GM23338 (cell line): Measurements from ENCODE around the gene KLHL12. TPM values are rescaled to one million over a fixed set of nuclear protein-coding genes. Genes with fewer than 3 reads are reported as not detected.

Experiments
- ATAC-seq: fragments of 200-7000 bp; cut with Tn5 transposase; 3 replicates; pipeline ENCODE4 v1.9.1; 2020
- DNase-seq: peaks from one replicate; pipeline ENCODE4 v3.0.0-alpha.2; 2015; ENCODE audit warnings: low spot score
- H2AFZ ChIP-seq: fragments of 200-600 bp; sonication (generic); 2 replicates; pipeline ENCODE4 v1.8.0; 2016; ENCODE audit warnings: antibody characterized with exemption, mild to moderate bottlenecking, moderate library complexity
- H3F3A ChIP-seq: fragments of 200-600 bp; sonication (generic); replicated peaks from 2 replicates; pipeline ENCODE4 v1.8.0; 2017; ENCODE audit warnings: antibody characterized with exemption, mixed run types, low read depth
- H3K27ac ChIP-seq: fragments of 200-600 bp; sonication (generic); 2 replicates; pipeline ENCODE4 v1.6.1; 2016; ENCODE audit warnings: low read depth
- H3K27me3 ChIP-seq: fragments of 200-600 bp; sonication (generic); 2 replicates; pipeline ENCODE4 v1.8.0; 2016; ENCODE audit warnings: mild to moderate bottlenecking, mixed run types, moderate library complexity; ENCODE audit not compliant: insufficient read depth
- H3K36me3 ChIP-seq: fragments of 200-600 bp; sonication (generic); 2 replicates; pipeline ENCODE4 v1.8.0; 2016; ENCODE audit warnings: mild to moderate bottlenecking; ENCODE audit not compliant: insufficient read depth
- H3K4me1 ChIP-seq: fragments of 200-600 bp; sonication (generic); 2 replicates; pipeline ENCODE4 v1.8.0; 2016; ENCODE audit warnings: mild to moderate bottlenecking, moderate library complexity; ENCODE audit not compliant: insufficient read depth
- H3K4me2 ChIP-seq: fragments of 200-600 bp; sonication (generic); 2 replicates; pipeline ENCODE4 v1.7.1; 2017; ENCODE audit warnings: mixed run types
- H3K4me3 ChIP-seq: fragments of 200-600 bp; sonication (generic); 2 replicates; pipeline ENCODE4 v1.6.1; 2016; ENCODE audit warnings: mixed run types
- H3K79me2 ChIP-seq: fragments of 200-600 bp; sonication (generic); replicated peaks from 2 replicates; pipeline ENCODE4 v1.8.0; 2017; ENCODE audit warnings: mild to moderate bottlenecking; ENCODE audit not compliant: insufficient read depth
- H3K9me2 ChIP-seq: fragments of 200-600 bp; sonication (generic); 2 replicates; pipeline ENCODE4 v1.8.0; 2017; ENCODE audit not compliant: insufficient read depth
- H4K20me1 ChIP-seq: fragments of 200-600 bp; sonication (generic); replicated peaks from 2 replicates; pipeline ENCODE4 v1.8.0; 2017; ENCODE audit warnings: mild to moderate bottlenecking; ENCODE audit not compliant: insufficient read depth
- H3K27ac Mint-ChIP-seq: 2 replicates; pipeline ENCODE4 v1.8.0; 2020; ENCODE audit warnings: inconsistent platforms, mild to moderate bottlenecking, moderate library complexity, mixed read lengths
- H3K27me3 Mint-ChIP-seq: 3 replicates; pipeline ENCODE4 v1.8.0; 2022; ENCODE audit warnings: low read depth, mild to moderate bottlenecking, moderate library complexity, mixed read lengths, inconsistent platforms; ENCODE audit not compliant: insufficient read depth, poor library complexity
- H3K36me3 Mint-ChIP-seq: 3 replicates; pipeline ENCODE4 v1.8.0; 2021; ENCODE audit warnings: low read depth, mild to moderate bottlenecking, inconsistent platforms, moderate library complexity, mixed read lengths
- H3K4me1 Mint-ChIP-seq: 3 replicates; pipeline ENCODE4 v1.8.0; 2020; ENCODE audit warnings: mild to moderate bottlenecking, inconsistent platforms, mixed read lengths
- H3K4me3 Mint-ChIP-seq: 3 replicates; pipeline ENCODE4 v1.8.0; 2021; ENCODE audit warnings: moderate library complexity, mild to moderate bottlenecking, inconsistent platforms, mixed read lengths
- H3K9me3 Mint-ChIP-seq: 3 replicates; pipeline ENCODE4 v1.8.0; 2020; ENCODE audit warnings: moderate library complexity, mild to moderate bottlenecking, inconsistent platforms, mixed read lengths
- CREB1 ChIP-seq: fragments of 250-450 bp; sonication (Bioruptor Pico); IDR thresholded peaks from 2 replicates; pipeline ENCODE4 v1.5.0; 2020; ENCODE audit warnings: low read depth, mild to moderate bottlenecking, moderate library complexity
- EZH2 ChIP-seq: fragments of 200-600 bp; sonication (generic); IDR thresholded peaks from one replicate; pipeline ENCODE4 v1.8.0; 2017; ENCODE audit warnings: antibody characterized with exemption, mild to moderate bottlenecking, low read depth; ENCODE audit not compliant: unreplicated experiment
- EZH2phosphoT487 ChIP-seq: fragments of 200-600 bp; sonication (generic); IDR thresholded peaks from one replicate; pipeline ENCODE4 v1.8.1; 2018; ENCODE audit warnings: antibody characterized with exemption; ENCODE audit not compliant: unreplicated experiment
- JUNB ChIP-seq: IDR thresholded peaks from one replicate; pipeline ENCODE4 v1.6.1; 2016; ENCODE audit warnings: antibody characterized with exemption; ENCODE audit not compliant: unreplicated experiment
- NANOG ChIP-seq: IDR thresholded peaks from 2 replicates; pipeline ENCODE4 v1.6.1; 2016; ENCODE audit warnings: antibody characterized with exemption, borderline replicate concordance
- POLR2AphosphoS5 ChIP-seq: IDR thresholded peaks from 2 replicates; pipeline ENCODE4 v1.6.1; 2016; ENCODE audit warnings: antibody characterized with exemption, low read depth
- STAT1 ChIP-seq: IDR thresholded peaks from one replicate; pipeline ENCODE4 v1.6.1; 2016; ENCODE audit warnings: antibody characterized with exemption; ENCODE audit not compliant: unreplicated experiment
- ZNF114 ChIP-seq: fragments of 250-450 bp; sonication (Bioruptor Pico); IDR thresholded peaks from 2 replicates; pipeline ENCODE4 v1.5.0; 2020; ENCODE audit warnings: mild to moderate bottlenecking, moderate library complexity
- ZNF331 ChIP-seq: fragments of 250-450 bp; sonication (Bioruptor Pico); IDR thresholded peaks from 2 replicates; pipeline ENCODE4 v1.5.0; 2020; ENCODE audit warnings: low read depth, mild to moderate bottlenecking, moderate library complexity
- polyA plus RNA-seq: library from polyadenylated mRNA; unstranded; fragments of >200 nt; fragmentation: Nextera tagmentation; extraction: Ambion mirVana; gene quantifications from 2 replicates; pipeline ENCODE4 v1.2.1, GENCODE V29; 2016
- total RNA-seq: library from RNA; depleted of rRNA; stranded (reverse); fragments of >200 nt; shearing (Covaris generic); gene quantifications from 2 replicates; pipeline ENCODE4 v1.2.3, GENCODE V29; 2014
- TF ChIP-seq, protein P1 (sequence below): IDR thresholded peaks from 2 replicates; pipeline ENCODE4 v1.6.1; 2016; ENCODE audit warnings: antibody characterized with exemption
- TF ChIP-seq, protein P2 (sequence below): fragments of 250-450 bp; sonication (Bioruptor Pico); IDR thresholded peaks from 2 replicates; pipeline ENCODE4 v1.5.0; 2020; ENCODE audit warnings: mild to moderate bottlenecking, moderate library complexity
- TF ChIP-seq, protein P3 (sequence below): IDR thresholded peaks from one replicate; pipeline ENCODE4 v1.6.1; 2018; ENCODE audit warnings: antibody characterized with exemption; ENCODE audit not compliant: unreplicated experiment
- TF ChIP-seq, protein P4 (sequence below), 2 experiments: fragments of 200-600 bp in 1 of 2; sonication (generic) in 1 of 2; conservative IDR thresholded peaks; 2 replicates each; pipeline versions ENCODE4 v1.5.1 to v1.6.1; 2016 to 2017; ENCODE audit warnings: antibody characterized with exemption in 2 of 2, low read depth in 2 of 2, mild to moderate bottlenecking in 2 of 2, moderate library complexity in 1 of 2

The KLHL12 gene
- total and polyA plus RNA-seq, 2 experiments from 2014 or later, result 14.6 to 27.5 TPM

DNA sequence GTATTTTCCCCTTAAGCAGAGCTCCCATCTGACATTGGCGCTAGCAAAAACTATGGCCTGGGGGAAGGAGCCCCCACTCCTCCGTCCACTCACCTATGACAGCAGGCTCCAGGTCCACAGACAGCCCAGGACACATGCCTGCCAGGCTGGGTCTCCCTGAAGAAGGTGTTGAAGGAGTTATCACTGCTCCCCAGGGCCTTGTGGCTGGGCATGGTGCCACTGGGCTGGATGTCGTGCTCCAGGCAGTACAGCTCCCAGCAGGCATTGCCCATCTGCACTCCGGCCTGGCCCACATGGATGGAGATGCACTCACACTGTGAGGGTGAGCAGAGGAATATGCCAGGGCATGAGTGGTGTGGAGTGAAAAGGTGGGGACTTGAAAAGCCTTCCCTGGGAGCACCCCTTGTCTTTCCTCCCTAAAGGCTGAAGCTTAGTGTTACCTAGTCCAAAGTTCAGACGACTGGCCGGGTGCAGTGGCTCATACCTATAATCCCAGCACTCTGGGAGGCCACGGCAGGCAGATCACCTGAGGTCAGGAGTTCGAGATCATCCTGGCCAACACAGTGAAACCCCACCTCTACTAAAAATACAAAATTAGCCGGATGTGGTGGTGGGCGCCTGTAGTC, 68.1 kb downstream of the KLHL12 start:
- no peak overlapping the region for H2AFZ ChIP-seq
- Mint-ChIP-seq H3K4me1 (peaks cover 16% of the 10 kb centered on the region), H3K27ac (no peak overlapping the region)

More for the DNA sequence above, 68.1 kb downstream of the KLHL12 start:
- ATAC-seq (no peak), DNase-seq (no peak)
- peaks cover 10% of the 10 kb centered on the region for H3F3A ChIP-seq
- no peaks in the 10 kb centered on the region for H3K9me3 Mint-ChIP-seq
- H3K4me2 ChIP-seq, result no peak overlapping the region
- TF ChIP-seq, protein P1, sequence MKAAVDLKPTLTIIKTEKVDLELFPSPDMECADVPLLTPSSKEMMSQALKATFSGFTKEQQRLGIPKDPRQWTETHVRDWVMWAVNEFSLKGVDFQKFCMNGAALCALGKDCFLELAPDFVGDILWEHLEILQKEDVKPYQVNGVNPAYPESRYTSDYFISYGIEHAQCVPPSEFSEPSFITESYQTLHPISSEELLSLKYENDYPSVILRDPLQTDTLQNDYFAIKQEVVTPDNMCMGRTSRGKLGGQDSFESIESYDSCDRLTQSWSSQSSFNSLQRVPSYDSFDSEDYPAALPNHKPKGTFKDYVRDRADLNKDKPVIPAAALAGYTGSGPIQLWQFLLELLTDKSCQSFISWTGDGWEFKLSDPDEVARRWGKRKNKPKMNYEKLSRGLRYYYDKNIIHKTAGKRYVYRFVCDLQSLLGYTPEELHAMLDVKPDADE, result no peak
- TF ChIP-seq ZNF114 (CRISPR knock-in tag) (no peak), ZNF331 (no peak), STAT1 (no peak), EZH2phosphoT487 (no peak), EZH2 (no peak), CREB1 (CRISPR knock-in tag) (no peak), POLR2AphosphoS5 (no peak), NANOG (no peak), JUNB (no peak)
- TF ChIP-seq, protein P2, sequence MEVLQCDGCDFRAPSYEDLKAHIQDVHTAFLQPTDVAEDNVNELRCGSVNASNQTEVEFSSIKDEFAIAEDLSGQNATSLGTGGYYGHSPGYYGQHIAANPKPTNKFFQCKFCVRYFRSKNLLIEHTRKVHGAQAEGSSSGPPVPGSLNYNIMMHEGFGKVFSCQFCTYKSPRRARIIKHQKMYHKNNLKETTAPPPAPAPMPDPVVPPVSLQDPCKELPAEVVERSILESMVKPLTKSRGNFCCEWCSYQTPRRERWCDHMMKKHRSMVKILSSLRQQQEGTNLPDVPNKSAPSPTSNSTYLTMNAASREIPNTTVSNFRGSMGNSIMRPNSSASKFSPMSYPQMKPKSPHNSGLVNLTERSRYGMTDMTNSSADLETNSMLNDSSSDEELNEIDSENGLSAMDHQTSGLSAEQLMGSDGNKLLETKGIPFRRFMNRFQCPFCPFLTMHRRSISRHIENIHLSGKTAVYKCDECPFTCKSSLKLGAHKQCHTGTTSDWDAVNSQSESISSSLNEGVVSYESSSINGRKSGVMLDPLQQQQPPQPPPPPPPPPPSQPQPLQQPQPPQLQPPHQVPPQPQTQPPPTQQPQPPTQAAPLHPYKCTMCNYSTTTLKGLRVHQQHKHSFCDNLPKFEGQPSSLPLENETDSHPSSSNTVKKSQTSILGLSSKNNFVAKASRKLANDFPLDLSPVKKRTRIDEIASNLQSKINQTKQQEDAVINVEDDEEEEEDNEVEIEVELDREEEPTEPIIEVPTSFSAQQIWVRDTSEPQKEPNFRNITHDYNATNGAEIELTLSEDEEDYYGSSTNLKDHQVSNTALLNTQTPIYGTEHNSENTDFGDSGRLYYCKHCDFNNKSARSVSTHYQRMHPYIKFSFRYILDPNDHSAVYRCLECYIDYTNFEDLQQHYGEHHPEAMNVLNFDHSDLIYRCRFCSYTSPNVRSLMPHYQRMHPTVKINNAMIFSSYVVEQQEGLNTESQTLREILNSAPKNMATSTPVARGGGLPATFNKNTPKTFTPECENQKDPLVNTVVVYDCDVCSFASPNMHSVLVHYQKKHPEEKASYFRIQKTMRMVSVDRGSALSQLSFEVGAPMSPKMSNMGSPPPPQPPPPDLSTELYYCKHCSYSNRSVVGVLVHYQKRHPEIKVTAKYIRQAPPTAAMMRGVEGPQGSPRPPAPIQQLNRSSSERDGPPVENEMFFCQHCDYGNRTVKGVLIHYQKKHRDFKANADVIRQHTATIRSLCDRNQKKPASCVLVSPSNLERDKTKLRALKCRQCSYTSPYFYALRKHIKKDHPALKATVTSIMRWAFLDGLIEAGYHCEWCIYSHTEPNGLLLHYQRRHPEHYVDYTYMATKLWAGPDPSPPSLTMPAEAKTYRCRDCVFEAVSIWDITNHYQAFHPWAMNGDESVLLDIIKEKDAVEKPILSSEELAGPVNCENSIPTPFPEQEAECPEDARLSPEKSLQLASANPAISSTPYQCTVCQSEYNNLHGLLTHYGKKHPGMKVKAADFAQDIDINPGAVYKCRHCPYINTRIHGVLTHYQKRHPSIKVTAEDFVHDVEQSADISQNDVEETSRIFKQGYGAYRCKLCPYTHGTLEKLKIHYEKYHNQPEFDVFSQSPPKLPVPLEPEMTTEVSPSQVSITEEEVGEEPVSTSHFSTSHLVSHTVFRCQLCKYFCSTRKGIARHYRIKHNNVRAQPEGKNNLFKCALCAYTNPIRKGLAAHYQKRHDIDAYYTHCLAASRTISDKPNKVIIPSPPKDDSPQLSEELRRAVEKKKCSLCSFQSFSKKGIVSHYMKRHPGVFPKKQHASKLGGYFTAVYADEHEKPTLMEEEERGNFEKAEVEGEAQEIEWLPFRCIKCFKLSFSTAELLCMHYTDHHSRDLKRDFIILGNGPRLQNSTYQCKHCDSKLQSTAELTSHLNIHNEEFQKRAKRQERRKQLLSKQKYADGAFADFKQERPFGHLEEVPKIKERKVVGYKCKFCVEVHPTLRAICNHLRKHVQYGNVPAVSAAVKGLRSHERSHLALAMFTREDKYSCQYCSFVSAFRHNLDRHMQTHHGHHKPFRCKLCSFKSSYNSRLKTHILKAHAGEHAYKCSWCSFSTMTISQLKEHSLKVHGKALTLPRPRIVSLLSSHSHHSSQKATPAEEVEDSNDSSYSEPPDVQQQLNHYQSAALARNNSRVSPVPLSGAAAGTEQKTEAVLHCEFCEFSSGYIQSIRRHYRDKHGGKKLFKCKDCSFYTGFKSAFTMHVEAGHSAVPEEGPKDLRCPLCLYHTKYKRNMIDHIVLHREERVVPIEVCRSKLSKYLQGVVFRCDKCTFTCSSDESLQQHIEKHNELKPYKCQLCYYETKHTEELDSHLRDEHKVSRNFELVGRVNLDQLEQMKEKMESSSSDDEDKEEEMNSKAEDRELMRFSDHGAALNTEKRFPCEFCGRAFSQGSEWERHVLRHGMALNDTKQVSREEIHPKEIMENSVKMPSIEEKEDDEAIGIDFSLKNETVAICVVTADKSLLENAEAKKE (CRISPR knock-in tag), result no peak
- TF ChIP-seq, protein P3, sequence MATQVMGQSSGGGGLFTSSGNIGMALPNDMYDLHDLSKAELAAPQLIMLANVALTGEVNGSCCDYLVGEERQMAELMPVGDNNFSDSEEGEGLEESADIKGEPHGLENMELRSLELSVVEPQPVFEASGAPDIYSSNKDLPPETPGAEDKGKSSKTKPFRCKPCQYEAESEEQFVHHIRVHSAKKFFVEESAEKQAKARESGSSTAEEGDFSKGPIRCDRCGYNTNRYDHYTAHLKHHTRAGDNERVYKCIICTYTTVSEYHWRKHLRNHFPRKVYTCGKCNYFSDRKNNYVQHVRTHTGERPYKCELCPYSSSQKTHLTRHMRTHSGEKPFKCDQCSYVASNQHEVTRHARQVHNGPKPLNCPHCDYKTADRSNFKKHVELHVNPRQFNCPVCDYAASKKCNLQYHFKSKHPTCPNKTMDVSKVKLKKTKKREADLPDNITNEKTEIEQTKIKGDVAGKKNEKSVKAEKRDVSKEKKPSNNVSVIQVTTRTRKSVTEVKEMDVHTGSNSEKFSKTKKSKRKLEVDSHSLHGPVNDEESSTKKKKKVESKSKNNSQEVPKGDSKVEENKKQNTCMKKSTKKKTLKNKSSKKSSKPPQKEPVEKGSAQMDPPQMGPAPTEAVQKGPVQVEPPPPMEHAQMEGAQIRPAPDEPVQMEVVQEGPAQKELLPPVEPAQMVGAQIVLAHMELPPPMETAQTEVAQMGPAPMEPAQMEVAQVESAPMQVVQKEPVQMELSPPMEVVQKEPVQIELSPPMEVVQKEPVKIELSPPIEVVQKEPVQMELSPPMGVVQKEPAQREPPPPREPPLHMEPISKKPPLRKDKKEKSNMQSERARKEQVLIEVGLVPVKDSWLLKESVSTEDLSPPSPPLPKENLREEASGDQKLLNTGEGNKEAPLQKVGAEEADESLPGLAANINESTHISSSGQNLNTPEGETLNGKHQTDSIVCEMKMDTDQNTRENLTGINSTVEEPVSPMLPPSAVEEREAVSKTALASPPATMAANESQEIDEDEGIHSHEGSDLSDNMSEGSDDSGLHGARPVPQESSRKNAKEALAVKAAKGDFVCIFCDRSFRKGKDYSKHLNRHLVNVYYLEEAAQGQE, result no peak
- TF ChIP-seq, protein P4, sequence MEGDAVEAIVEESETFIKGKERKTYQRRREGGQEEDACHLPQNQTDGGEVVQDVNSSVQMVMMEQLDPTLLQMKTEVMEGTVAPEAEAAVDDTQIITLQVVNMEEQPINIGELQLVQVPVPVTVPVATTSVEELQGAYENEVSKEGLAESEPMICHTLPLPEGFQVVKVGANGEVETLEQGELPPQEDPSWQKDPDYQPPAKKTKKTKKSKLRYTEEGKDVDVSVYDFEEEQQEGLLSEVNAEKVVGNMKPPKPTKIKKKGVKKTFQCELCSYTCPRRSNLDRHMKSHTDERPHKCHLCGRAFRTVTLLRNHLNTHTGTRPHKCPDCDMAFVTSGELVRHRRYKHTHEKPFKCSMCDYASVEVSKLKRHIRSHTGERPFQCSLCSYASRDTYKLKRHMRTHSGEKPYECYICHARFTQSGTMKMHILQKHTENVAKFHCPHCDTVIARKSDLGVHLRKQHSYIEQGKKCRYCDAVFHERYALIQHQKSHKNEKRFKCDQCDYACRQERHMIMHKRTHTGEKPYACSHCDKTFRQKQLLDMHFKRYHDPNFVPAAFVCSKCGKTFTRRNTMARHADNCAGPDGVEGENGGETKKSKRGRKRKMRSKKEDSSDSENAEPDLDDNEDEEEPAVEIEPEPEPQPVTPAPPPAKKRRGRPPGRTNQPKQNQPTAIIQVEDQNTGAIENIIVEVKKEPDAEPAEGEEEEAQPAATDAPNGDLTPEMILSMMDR (conservative IDR thresholded peaks at IDR 0.05; ENCODE audit: low read depth in 2 of 2), result no peak
- no peaks in the 10 kb centered on the region for H3K27me3 ChIP-seq
- H3K27me3 Mint-ChIP-seq, result peaks cover 16% of the 10 kb centered on the region
- H3K4me3 ChIP-seq, result no peak overlapping the region
- H3K36me3 Mint-ChIP-seq, result peaks cover 38% of the 10 kb centered on the region
- peaks cover 27% of the 10 kb centered on the region for H3K79me2 ChIP-seq
- no peak overlapping the region for H3K27ac ChIP-seq
- H3K4me3 Mint-ChIP-seq, result no peak overlapping the region
- peaks cover 22% of the 10 kb centered on the region for H3K4me1 ChIP-seq
- H4K20me1 ChIP-seq, result peaks cover 9% of the 10 kb centered on the region
- no peaks in the 10 kb centered on the region for H3K9me2 ChIP-seq
- H3K36me3 ChIP-seq, result peaks cover 15% of the 10 kb centered on the region; the same call in 1 of the 2 replicates
